NT2/D1 (cell line): Measurements from ENCODE around the gene CCR7.

Experiments
- DNase-seq: peaks from one replicate; pipeline ENCODE4 v3.0.0-alpha.2; 2011; ENCODE audit warnings: low read depth, low spot score
- H3K27me3 ChIP-seq: 2 replicates; pipeline ENCODE4 v1.6.0; 2011; ENCODE audit warnings: mild to moderate bottlenecking; ENCODE audit not compliant: insufficient read length, insufficient read depth
- H3K36me3 ChIP-seq: 2 replicates; pipeline ENCODE4 v1.6.1; 2011; ENCODE audit warnings: mild to moderate bottlenecking, low read length, mixed read lengths; ENCODE audit not compliant: insufficient read depth, insufficient read length
- H3K4me1 ChIP-seq: 2 replicates; pipeline ENCODE4 v1.5.1; 2011; ENCODE audit not compliant: insufficient read depth, insufficient read length
- H3K4me3 ChIP-seq: 2 replicates; pipeline ENCODE4 v1.5.1; 2011; ENCODE audit warnings: low read depth; ENCODE audit not compliant: insufficient read length
- H3K9ac ChIP-seq: 2 replicates; pipeline ENCODE4 v1.6.0; 2011; ENCODE audit warnings: low read depth; ENCODE audit not compliant: insufficient read length
- H3K9me3 ChIP-seq: 2 replicates; pipeline ENCODE4 v1.5.1; 2011; ENCODE audit warnings: mild to moderate bottlenecking, low read length; ENCODE audit not compliant: insufficient read depth
- SUZ12 ChIP-seq: IDR thresholded peaks from 2 replicates; pipeline ENCODE4 v1.6.1; 2011; ENCODE audit not compliant: insufficient read length, insufficient read depth; ENCODE audit errors: extremely low read depth
- YY1 ChIP-seq: IDR thresholded peaks from 2 replicates; pipeline ENCODE4 v1.6.1; 2011; ENCODE audit not compliant: insufficient read length, insufficient read depth
- ZNF274 ChIP-seq: IDR thresholded peaks from 2 replicates; pipeline ENCODE4 v1.6.1; 2011; ENCODE audit warnings: mild to moderate bottlenecking, low read depth, low read length

CCR7 gene

DNA sequence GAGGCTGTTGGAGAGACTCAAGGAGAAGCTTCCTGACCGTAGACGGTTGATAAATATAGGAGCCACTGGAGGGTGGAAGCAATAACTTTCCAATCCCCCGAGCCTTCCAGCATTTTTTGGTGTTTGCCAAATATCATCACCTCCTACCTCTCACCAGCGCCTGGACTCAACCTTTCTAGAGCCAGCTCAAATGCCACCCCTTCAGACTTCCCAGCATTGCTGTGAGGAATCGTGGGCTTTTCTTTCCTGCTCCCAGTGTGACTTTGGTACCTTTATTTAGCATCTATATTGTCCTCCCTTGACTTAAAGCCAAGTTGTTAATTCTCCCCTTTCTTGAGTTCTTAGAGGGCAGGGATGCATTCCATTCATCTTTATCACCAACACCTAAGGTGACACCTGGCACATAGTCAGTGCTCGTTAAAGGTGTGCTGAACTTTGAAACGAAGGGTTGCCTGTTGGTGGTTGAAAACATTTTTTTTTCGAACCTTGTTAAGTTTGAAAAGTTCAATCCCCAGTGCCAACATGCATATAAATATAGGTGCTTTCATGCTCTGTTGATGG, 35.3 kb upstream of the CCR7 start:
- DNase-seq = no peak

DNA sequence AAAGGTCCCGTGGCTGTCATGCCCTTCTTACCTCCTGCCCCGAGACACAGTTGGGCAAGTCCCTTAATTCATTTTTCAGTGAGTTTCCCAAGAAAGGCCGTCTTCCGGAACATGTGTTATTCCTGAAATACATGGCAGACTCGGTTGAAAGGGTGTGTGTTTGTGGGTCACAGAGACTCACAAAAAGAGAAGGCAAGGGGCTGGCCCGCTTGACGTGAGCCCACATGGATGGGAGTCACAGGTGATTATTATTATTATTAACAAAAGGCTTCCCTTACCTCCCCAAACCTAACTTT, 34.1 kb upstream of the CCR7 start:
- H3K9ac ChIP-seq = no peak overlapping the region
- H3K4me3 ChIP-seq = no peak overlapping the region
- peaks cover 10% of the 10 kb centered on the region; the same call in 1 of the 2 replicates for H3K9me3 ChIP-seq
- no peaks in the 10 kb centered on the region for H3K4me1 ChIP-seq
- no peaks in the 10 kb centered on the region for H3K27me3 ChIP-seq
- DNase-seq = no peak
- H3K36me3 ChIP-seq = no peaks in the 10 kb centered on the region
- TF ChIP-seq YY1 = no peak
- no peak for TF ChIP-seq ZNF274
- no peak for TF ChIP-seq SUZ12

More for the DNA sequence above, 35.3 kb upstream of the CCR7 start:
- no peak overlapping the region for H3K9ac ChIP-seq
- no peaks in the 10 kb centered on the region for H3K27me3 ChIP-seq
- H3K4me1 ChIP-seq = no peaks in the 10 kb centered on the region
- TF ChIP-seq YY1 = no peak
- TF ChIP-seq SUZ12 = no peak
- TF ChIP-seq ZNF274 = no peak
- peaks cover 10% of the 10 kb centered on the region; the same call in 1 of the 2 replicates for H3K9me3 ChIP-seq
- H3K36me3 ChIP-seq = no peaks in the 10 kb centered on the region
- H3K4me3 ChIP-seq = no peak overlapping the region

DNA sequence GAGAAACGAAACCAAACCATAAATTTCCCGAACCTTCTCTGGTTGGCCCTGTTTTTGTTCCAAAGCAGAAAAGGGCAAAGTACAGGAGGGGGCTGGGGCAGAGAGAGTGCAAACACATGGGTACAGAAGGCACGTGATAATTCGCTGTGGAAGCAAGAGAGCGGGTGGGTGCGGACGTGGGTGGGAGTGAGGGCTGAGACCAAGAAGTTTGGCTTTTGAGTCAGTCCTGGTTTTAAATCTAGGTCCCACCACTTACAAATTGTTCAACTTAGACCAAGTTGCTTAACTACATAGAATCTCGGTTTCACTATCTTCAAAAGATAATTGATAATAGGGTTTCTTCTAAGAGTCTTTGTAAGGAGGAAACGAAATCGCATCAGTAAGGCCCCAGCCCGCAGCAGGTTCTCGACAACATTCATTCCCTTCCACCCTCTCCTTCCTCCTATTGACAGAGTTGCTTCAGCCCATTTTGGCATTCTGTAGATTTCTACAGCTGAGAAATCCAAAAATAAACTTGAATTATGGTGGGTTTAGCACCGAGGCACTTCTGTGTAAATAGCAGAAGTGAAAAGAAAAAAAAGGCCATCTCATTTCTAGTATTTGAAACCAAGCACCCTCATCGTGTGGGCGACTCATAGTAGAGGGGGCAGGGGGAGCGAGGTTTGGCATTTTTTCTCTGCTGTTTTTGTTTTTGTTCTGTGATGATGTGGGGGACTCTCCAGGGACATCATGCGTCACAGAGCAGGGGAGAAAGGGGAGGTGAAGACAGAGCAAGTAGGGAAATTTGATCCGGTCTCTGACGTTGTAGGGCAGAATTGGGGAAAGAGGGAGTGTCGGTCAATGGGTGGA, 33.6 kb upstream of the CCR7 start:
- H3K4me3 ChIP-seq = no peak overlapping the region
- peaks cover 10% of the 10 kb centered on the region; the same call in 1 of the 2 replicates for H3K9me3 ChIP-seq
- H3K9ac ChIP-seq = no peak overlapping the region
- H3K4me1 ChIP-seq = no peaks in the 10 kb centered on the region
- TF ChIP-seq ZNF274 (no peak), YY1 (no peak), SUZ12 (no peak)
- DNase-seq = no peak
- no peaks in the 10 kb centered on the region for H3K36me3 ChIP-seq
- H3K27me3 ChIP-seq = no peaks in the 10 kb centered on the region

DNA sequence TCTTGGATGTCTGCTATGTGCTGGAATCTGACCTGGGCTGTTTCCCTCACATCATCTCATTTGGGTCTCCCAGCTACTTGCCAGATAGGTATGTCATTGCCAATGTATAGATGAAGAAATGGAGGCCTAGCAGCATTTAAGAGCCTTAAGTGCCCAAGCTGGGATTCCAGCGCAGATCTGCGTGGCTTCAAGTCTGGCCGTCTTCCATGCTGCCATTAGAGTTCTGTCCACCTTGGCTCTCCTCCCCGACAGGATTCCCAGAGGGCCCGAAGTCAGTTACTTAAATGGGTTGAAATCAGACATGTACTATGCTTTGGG, 33.0 kb upstream of the CCR7 start:
- no peaks in the 10 kb centered on the region for H3K36me3 ChIP-seq
- no peak overlapping the region for H3K9ac ChIP-seq
- no peaks in the 10 kb centered on the region for H3K27me3 ChIP-seq
- no peak for DNase-seq
- H3K9me3 ChIP-seq = peaks cover 10% of the 10 kb centered on the region; the same call in 1 of the 2 replicates
- no peaks in the 10 kb centered on the region for H3K4me1 ChIP-seq
- no peak overlapping the region for H3K4me3 ChIP-seq
- TF ChIP-seq ZNF274 (no peak), SUZ12 (no peak), YY1 (no peak)

DNA sequence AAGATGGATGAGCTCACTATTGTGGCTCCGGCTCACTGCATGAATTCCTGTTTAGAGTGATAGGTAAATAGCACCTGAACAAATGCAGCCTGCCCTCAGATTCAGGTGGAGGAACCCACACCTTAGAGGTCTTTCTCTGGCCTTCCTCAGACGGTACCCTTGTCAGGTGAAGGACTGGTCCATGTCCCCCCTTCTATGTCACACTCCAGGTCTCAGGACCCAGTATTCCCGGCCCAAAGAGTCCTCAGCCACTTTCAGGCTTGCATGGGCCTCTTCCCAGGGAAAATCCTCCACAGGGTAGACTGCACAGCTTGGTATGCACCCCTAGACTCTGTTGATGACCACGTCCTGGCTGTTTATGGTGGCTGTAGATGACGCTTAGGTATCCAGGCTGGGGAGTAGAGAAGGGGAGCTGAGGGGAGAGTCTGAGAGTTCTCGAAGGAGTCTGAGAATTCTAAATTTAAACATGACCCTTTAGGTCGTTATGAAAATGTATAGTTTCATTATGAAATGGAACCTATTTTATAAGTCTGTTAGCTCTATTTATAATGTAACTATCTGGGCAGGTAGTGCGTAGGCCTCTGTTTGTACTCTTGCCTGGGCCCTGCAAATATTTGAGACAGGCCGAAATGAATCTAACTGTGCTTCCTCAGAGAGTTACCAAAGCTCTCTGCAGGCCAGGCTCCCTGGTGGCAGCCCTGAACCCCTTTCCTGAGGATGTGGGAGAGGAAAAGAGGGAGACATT, 32.5 kb upstream of the CCR7 start:
- Histone ChIP-seq H3K9ac (no peak overlapping the region), H3K4me3 (no peak overlapping the region), H3K27me3 (no peaks in the 10 kb centered on the region), H3K9me3 (peaks cover 10% of the 10 kb centered on the region; the same call in 1 of the 2 replicates), H3K4me1 (no peaks in the 10 kb centered on the region), H3K36me3 (no peaks in the 10 kb centered on the region)
- DNase-seq = no peak
- no peak for TF ChIP-seq SUZ12
- no peak for TF ChIP-seq YY1
- no peak for TF ChIP-seq ZNF274

DNA sequence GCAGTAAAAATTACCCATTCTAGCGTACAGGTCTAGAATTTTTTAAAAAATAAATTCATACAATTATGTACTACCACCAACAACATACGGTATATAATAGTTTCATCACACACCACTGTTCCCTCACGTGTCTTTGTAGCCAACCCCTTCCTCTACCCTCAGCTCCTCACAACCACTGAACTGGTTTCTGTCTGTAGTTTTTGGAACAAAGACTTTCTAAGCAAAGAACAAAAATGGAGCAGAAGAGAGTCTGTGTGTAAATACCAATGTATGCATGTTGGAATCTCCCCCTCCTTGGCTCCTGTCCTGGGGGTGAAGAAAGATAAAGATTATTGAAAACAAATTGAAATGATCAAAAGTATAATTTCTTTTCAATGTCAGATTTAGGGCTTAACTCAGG, 31.9 kb upstream of the CCR7 start:
- no peak for DNase-seq
- H3K9ac ChIP-seq = no peak overlapping the region
- no peaks in the 10 kb centered on the region for H3K4me1 ChIP-seq
- no peak overlapping the region for H3K4me3 ChIP-seq
- TF ChIP-seq ZNF274 (no peak), SUZ12 (no peak), YY1 (no peak)
- no peaks in the 10 kb centered on the region for H3K36me3 ChIP-seq
- H3K27me3 ChIP-seq = no peaks in the 10 kb centered on the region
- peaks cover 10% of the 10 kb centered on the region; the same call in 1 of the 2 replicates for H3K9me3 ChIP-seq
